Measurements from ENCODE around the gene ST6GALNAC3. TPM values are rescaled to one million over a fixed set of nuclear protein-coding genes. Genes with fewer than 3 reads are reported as not detected.

ST6GALNAC3 gene
- total and polyA plus RNA-seq, 11 donors: 2.5 to 7.7 (median 4.4) TPM

- Histone ChIP-seq H3K4me1 (peaks cover 0 to 24% (median 4%) of the 10 kb centered on the region in 12 donors), H3K36me3 (no peaks in the 10 kb centered on the region), H3K4me3 (no peak overlapping the region), H3K27ac (no peak overlapping the region), H3K9me3 (no peaks in the 10 kb centered on the region), H3K27me3 (no peaks in the 10 kb centered on the region)
- DNase-seq (no peak), ATAC-seq (no peak)
- intact Hi-C loops (cut with DNase I): no loop called here
- 87 to 94% (median 91%) methylated on average over 2 of the region's 2 CpGs for WGBS, 4 donors
- no peak for TF ChIP-seq CTCF (IDR thresholded peaks at IDR 0.05)
- no peak for TF ChIP-seq POLR2A (IDR thresholded peaks at IDR 0.05)
These were observed 59.4 kb downstream of the ST6GALNAC3 start for GRCh38 chr1:76133977-76134376.

- DNase-seq (no peak), ATAC-seq (no peak)
- no peak overlapping the region for H3K4me3 ChIP-seq
- H3K36me3 ChIP-seq: no peaks in the 10 kb centered on the region
- peaks cover 0 to 43% (median 11%) of the 10 kb centered on the region in 12 donors for H3K4me1 ChIP-seq
- H3K27me3 ChIP-seq: no peaks in the 10 kb centered on the region
- TF ChIP-seq CTCF (IDR thresholded peaks at IDR 0.05): no peak
- TF ChIP-seq POLR2A (IDR thresholded peaks at IDR 0.05): no peak
- no peaks in the 10 kb centered on the region for H3K9me3 ChIP-seq
- intact Hi-C loops (cut with DNase I): loop anchor here in 2 of 10 donors (5.0 kb wide), 1 partner anchor 64 kb away; the partner anchor contains the start of gene ST6GALNAC3 (in 2 of the 2)
- peak overlapping the region in 5 of 12 donors; percentile 29 to 81 (median 36) for H3K27ac ChIP-seq
- 80 to 89% (median 85%) methylated on average over 3 of the region's 3 CpGs for WGBS, 4 donors
These were observed 61.3 kb downstream of the ST6GALNAC3 start for GRCh38 chr1:76135835-76136234.

GRCh38 chr1:76136894-76137293, 62.3 kb downstream of the ST6GALNAC3 start:
- H3K27me3 ChIP-seq: no peaks in the 10 kb centered on the region
- ATAC-seq: no peak
- no peak overlapping the region for H3K4me3 ChIP-seq
- peaks cover 0 to 50% (median 12%) of the 10 kb centered on the region in 12 donors for H3K4me1 ChIP-seq
- WGBS, 4 donors: 76 to 84% (median 79%) methylated on average over 3 of the region's 3 CpGs
- H3K36me3 ChIP-seq: no peaks in the 10 kb centered on the region
- peak overlapping the region in 11 of 12 donors; percentile 61 to 86 (median 77) for H3K27ac ChIP-seq
- DNase-seq: no peak
- TF ChIP-seq CTCF (IDR thresholded peaks at IDR 0.05): no peak
- no peak for TF ChIP-seq POLR2A (IDR thresholded peaks at IDR 0.05)
- intact Hi-C loops (cut with DNase I): loop anchor here in 2 of 10 donors (5.0 kb wide), 1 partner anchor 65 kb away; the partner anchor contains the start of gene ST6GALNAC3 (in 2 of the 2)
- no peaks in the 10 kb centered on the region for H3K9me3 ChIP-seq

GRCh38 chr1:76137746-76138145, 63.2 kb downstream of the ST6GALNAC3 start:
- no peaks in the 10 kb centered on the region for H3K36me3 ChIP-seq
- no peak for ATAC-seq
- H3K9me3 ChIP-seq: no peaks in the 10 kb centered on the region
- DNase-seq: no peak
- peaks cover 0 to 56% (median 12%) of the 10 kb centered on the region in 12 donors for H3K4me1 ChIP-seq
- TF ChIP-seq CTCF (IDR thresholded peaks at IDR 0.05): no peak
- no peak for TF ChIP-seq POLR2A (IDR thresholded peaks at IDR 0.05)
- 78 to 95% (median 87%) methylated on average over 3 of the region's 3 CpGs for WGBS, 4 donors
- intact Hi-C loops (cut with DNase I): loop anchor here in 4 of 10 donors (2.0 to 5.0 kb wide), 2 partner anchors 63 to 65 kb away; partner anchors contain the start of gene ST6GALNAC3 (in 4 of the 4)
- peak overlapping the region; percentile 59 to 86 (median 76) for H3K27ac ChIP-seq
- H3K4me3 ChIP-seq: no peak overlapping the region
- H3K27me3 ChIP-seq: no peaks in the 10 kb centered on the region

All from heart left ventricle (tissue), 16 donors.